Kidney (tissue), 14 donors: ENCODE data around the gene C13orf46. TPM values are rescaled to one million over a fixed set of nuclear protein-coding genes. Genes with fewer than 3 reads are reported as not detected.

Source experiments
- DNase-seq, 5 donors: peaks; one replicate each; pipeline ENCODE4 v3.0.0-alpha.2; 2013 to 2020
- FAIRE-seq: peaks from 2 replicates; lab custom pipeline; 2012; peaks lifted over from hg19 to GRCh38; lab: Jason Lieb, UNC
- H3K27ac ChIP-seq, 2 donors: one replicate each; pipeline ENCODE4 v1.7.0; 2013; ENCODE audit warnings: low read depth in 2 of 2, low read length in 2 of 2, inconsistent platforms in 1 of 2
- H3K27me3 ChIP-seq: one replicate; pipeline ENCODE4 v1.7.1; 2013; ENCODE audit warnings: low read length, inconsistent platforms; ENCODE audit not compliant: control insufficient read depth, insufficient read depth
- H3K36me3 ChIP-seq, 3 donors: one replicate each; pipeline versions ENCODE4 v1.7.0 to v1.7.1; 2013; ENCODE audit warnings: low read length in 3 of 3, control low read depth in 1 of 3, inconsistent platforms in 1 of 3; ENCODE audit not compliant: insufficient read depth in 3 of 3, control insufficient read depth in 2 of 3
- H3K4me1 ChIP-seq, 3 donors: one replicate each; pipeline versions ENCODE4 v1.7.0 to v1.7.1; 2013; ENCODE audit warnings: low read length in 3 of 3, inconsistent platforms in 1 of 3, low read depth in 1 of 3; ENCODE audit not compliant: control insufficient read depth in 2 of 3, insufficient read depth in 2 of 3
- H3K4me3 ChIP-seq, 3 donors: one replicate each; pipeline versions ENCODE4 v1.7.0 to v1.8.1; 2013; ENCODE audit warnings: low read length in 3 of 3, control low read depth in 1 of 3, inconsistent platforms in 1 of 3
- H3K9ac ChIP-seq, 3 donors: one replicate each; pipeline versions ENCODE4 v1.7.0 to v1.7.1; 2013; ENCODE audit warnings: low read length in 3 of 3, control low read depth in 1 of 3, inconsistent platforms in 1 of 3
- H3K9me3 ChIP-seq, 3 donors: one replicate each; pipeline versions ENCODE4 v1.7.0 to v1.7.1; 2013; ENCODE audit warnings: low read length in 3 of 3, control low read depth in 1 of 3, inconsistent platforms in 1 of 3; ENCODE audit not compliant: control insufficient read depth in 2 of 3, insufficient read depth in 1 of 3
- CTCF ChIP-seq: IDR thresholded peaks from 3 replicates; pipeline ENCODE4 v1.5.1; 2012; ENCODE audit warnings: mild to moderate bottlenecking, moderate library complexity, borderline replicate concordance; ENCODE audit not compliant: insufficient read depth; ENCODE audit errors: extremely low read depth
- intact Hi-C: fragments of 100-400 bp; cut with DNase I; formaldehyde crosslinking; loops from one replicate; pipeline ENCODE4 v1.11.1; 2022
- polyA plus RNA-seq: library from polyadenylated mRNA; stranded (reverse); fragments of 350-450 nt; fragmentation: Illumina TruSeq; extraction: RNeasy Lipid Tissue Mini Kit (QIAGEN cat#74804); gene quantifications from one replicate; pipeline ENCODE4 v1.2.3, GENCODE V29; 2014; ENCODE audit warnings: low read depth, low replicate concordance; ENCODE audit not compliant: insufficient read depth
- total RNA-seq: library from RNA; stranded (reverse); fragmentation: NEBNext Ultra II Directional; extraction: Animal tissue kit (Norgen Biotek cat#: 25700); gene quantifications from one replicate; pipeline ENCODE4 v1.2.1, GENCODE V29; 2021
- donor health status: control.
- donor health status: control.
- donor health status: control.
- donor health status: control.
- donor health status: control.
- donor health status: DM: yes; HTN: yes; CAD: no.
- donor health status: Normal renal cell carcinoma (clear cell type).

The C13orf46 gene
- total and polyA plus RNA-seq, 2 donors from 2014 or later = 1.1 TPM; not detected in 1

GRCh38 chr13:113923376-113924063, 50.4 kb downstream of the C13orf46 start:
- Histone ChIP-seq H3K9ac (no peak overlapping the region), H3K9me3 (peaks cover 0 to 9% (median 0%) of the 10 kb centered on the region in 3 donors), H3K4me1 (peaks cover 0 to 1% (median 0%) of the 10 kb centered on the region in 3 donors), H3K27me3 (no peaks in the 10 kb centered on the region), H3K27ac (no peak overlapping the region), H3K36me3 (no peaks in the 10 kb centered on the region), H3K4me3 (no peak overlapping the region)
- no peak for TF ChIP-seq CTCF
- intact Hi-C loops = no loop called here
- FAIRE-seq (no peak), DNase-seq (peak in 1 of 5 donors; percentile 10)

GRCh38 chr13:113922412-113923118, 51.3 kb downstream of the C13orf46 start:
- no peaks in the 10 kb centered on the region for H3K36me3 ChIP-seq
- no peak overlapping the region for H3K4me3 ChIP-seq
- TF ChIP-seq CTCF = no peak
- intact Hi-C loops = no loop called here
- peaks cover 0 to 9% (median 0%) of the 10 kb centered on the region in 3 donors for H3K9me3 ChIP-seq
- no peaks in the 10 kb centered on the region for H3K27me3 ChIP-seq
- H3K9ac ChIP-seq = no peak overlapping the region
- no peaks in the 10 kb centered on the region for H3K4me1 ChIP-seq
- FAIRE-seq (no peak), DNase-seq (peak in 1 of 5 donors; percentile 12)
- no peak overlapping the region for H3K27ac ChIP-seq

GRCh38 chr13:113921763-113922162, 52.1 kb downstream of the C13orf46 start:
- DNase-seq (no peak), FAIRE-seq (no peak)
- Histone ChIP-seq H3K4me1 (no peaks in the 10 kb centered on the region), H3K9ac (no peak overlapping the region), H3K36me3 (no peaks in the 10 kb centered on the region), H3K4me3 (no peak overlapping the region), H3K9me3 (peaks cover 0 to 9% (median 0%) of the 10 kb centered on the region in 3 donors), H3K27ac (no peak overlapping the region), H3K27me3 (no peaks in the 10 kb centered on the region)
- intact Hi-C loops = no loop called here
- no peak for TF ChIP-seq CTCF
